Measurements from ENCODE around the gene TRRAP.

TRRAP gene

GRCh38 chr7:99014113-99014985 lies 136.0 kb downstream of the TRRAP start:
- Mint-ChIP-seq H3K9me3 (peaks cover 11% of the 10 kb centered on the region), H3K27me3 (ENCODE audit: low read depth, poor library complexity) (peaks cover 3% of the 10 kb centered on the region), H3K36me3 (ENCODE audit: low read depth) (peaks cover 90% of the 10 kb centered on the region), H3K4me3 (no peak overlapping the region), H3K27ac (no peak overlapping the region), H3K4me1 (no peaks in the 10 kb centered on the region)
- no peak for DNase-seq
- no peak for TF ChIP-seq CTCF (IDR thresholded peaks at IDR 0.05)

DNA sequence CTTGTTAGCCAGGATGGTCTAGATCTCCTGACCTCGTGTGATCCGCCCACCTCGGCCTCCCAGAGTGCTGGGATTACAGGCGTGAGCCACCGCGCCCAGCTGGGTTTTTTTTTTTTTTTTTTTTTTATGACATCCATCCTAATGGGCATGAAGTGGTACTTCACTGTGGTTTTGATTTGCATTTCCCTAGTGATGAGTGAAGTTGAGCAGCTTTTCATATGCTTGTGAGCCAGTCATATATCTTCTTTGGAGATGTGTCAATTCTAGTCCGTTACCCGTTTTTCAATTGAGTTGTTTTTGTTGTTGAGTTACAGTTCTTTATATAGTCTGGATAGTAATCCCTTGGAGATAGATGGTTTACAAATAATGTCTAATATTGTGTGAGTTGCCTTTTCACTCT lies 137.9 kb downstream of the TRRAP start:
- no peak overlapping the region for H3K27ac Mint-ChIP-seq
- H3K27me3 Mint-ChIP-seq (ENCODE audit: low read depth, poor library complexity): peaks cover 3% of the 10 kb centered on the region
- DNase-seq: no peak
- H3K4me3 Mint-ChIP-seq: no peak overlapping the region
- H3K4me1 Mint-ChIP-seq: no peaks in the 10 kb centered on the region
- peaks cover 11% of the 10 kb centered on the region for H3K9me3 Mint-ChIP-seq
- peaks cover 97% of the 10 kb centered on the region for H3K36me3 Mint-ChIP-seq (ENCODE audit: low read depth)
- TF ChIP-seq CTCF (IDR thresholded peaks at IDR 0.05): no peak

DNA sequence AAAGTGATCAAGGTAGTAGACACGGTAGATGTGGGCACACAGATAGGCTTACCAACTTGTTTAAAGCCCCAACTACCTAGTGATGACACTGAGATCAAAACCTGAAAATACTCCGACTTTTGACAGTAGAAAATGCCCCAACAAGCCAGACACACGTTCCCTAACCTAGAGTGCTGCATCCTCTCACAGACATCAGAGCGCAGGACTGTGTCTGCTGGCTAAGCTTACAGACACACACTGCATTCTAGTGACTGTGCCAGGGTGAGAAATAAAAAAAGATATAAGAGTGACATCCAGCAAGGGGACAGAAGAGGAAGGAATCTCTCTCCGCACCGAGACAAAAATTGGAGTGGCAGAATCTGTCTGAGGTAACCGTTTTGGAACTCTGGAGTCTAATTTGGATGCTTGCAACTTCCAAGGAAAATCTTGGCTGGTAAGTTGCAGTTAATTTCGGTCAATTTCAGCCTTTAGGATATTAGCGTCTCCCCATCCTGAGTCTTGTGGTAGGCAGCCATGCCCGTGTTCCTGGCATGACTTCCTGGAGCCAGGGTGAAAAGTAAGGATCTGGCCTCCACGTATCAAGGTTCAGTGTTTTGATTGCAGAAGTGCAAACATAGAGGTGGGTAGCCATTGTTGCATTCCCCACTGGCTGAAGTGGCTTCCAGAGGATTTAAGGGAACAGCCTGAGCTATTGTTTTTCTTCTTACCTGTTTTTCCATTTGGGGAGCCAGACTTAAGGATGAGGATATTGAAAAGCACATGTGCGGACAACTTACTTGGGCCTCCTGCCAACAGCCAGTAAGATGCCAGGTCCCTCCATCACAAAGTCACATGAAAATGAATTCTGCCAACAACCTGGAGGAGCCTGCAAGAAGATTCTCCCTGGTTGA lies 141.4 kb downstream of the TRRAP start:
- Mint-ChIP-seq H3K4me3 (no peak overlapping the region), H3K27ac (no peak overlapping the region), H3K9me3 (peaks cover 11% of the 10 kb centered on the region), H3K36me3 (ENCODE audit: low read depth) (peaks cover 91% of the 10 kb centered on the region), H3K27me3 (ENCODE audit: low read depth, poor library complexity) (peaks cover 3% of the 10 kb centered on the region), H3K4me1 (no peaks in the 10 kb centered on the region)
- no peak for DNase-seq
- TF ChIP-seq CTCF (IDR thresholded peaks at IDR 0.05): no peak

DNA sequence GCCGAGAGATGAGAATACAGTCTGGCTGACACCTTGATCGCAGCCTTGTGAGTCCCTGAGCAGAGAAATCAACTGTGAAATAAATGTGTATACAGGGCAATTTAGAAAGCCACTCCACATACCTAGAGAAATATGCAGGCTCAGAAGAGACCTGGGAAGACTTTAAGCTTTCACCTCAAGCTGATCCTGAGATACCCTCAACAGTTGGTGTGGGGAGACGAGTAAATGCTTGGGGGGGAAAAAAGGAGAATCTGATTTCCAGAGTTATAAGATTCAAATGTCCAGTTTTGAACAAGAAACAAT lies 142.0 kb downstream of the TRRAP start:
- H3K9me3 Mint-ChIP-seq: peaks cover 11% of the 10 kb centered on the region
- no peaks in the 10 kb centered on the region for H3K4me1 Mint-ChIP-seq
- DNase-seq: no peak
- TF ChIP-seq CTCF (IDR thresholded peaks at IDR 0.05): no peak
- H3K27me3 Mint-ChIP-seq (ENCODE audit: low read depth, poor library complexity): peaks cover 3% of the 10 kb centered on the region
- H3K4me3 Mint-ChIP-seq: no peak overlapping the region
- peaks cover 86% of the 10 kb centered on the region for H3K36me3 Mint-ChIP-seq (ENCODE audit: low read depth)
- no peak overlapping the region for H3K27ac Mint-ChIP-seq

GRCh38 chr7:99021941-99022560 lies 143.7 kb downstream of the TRRAP start:
- Mint-ChIP-seq H3K27ac (peak overlapping the region; percentile 74), H3K4me1 (peaks cover under 1% of the 10 kb centered on the region), H3K27me3 (ENCODE audit: low read depth, poor library complexity) (peaks cover 3% of the 10 kb centered on the region), H3K9me3 (peaks cover under 1% of the 10 kb centered on the region), H3K36me3 (ENCODE audit: low read depth) (peaks cover 78% of the 10 kb centered on the region), H3K4me3 (no peak overlapping the region)
- TF ChIP-seq CTCF (IDR thresholded peaks at IDR 0.05): no peak
- no peak for DNase-seq
